Retinal pigment epithelial cell (primary cell): ENCODE measurements around the gene ARIH2.

Experiments
- DNase-seq: peaks from one replicate; pipeline ENCODE4 v3.0.0-alpha.2; 2010; ENCODE audit warnings: low read depth
- H3K4me3 ChIP-seq: 2 replicates; pipeline ENCODE4 v1.5.1; 2011; ENCODE audit warnings: mild to moderate bottlenecking, low read length, control low read depth, moderate library complexity
- TF ChIP-seq, protein P1 (sequence below): conservative IDR thresholded peaks from 2 replicates; pipeline ENCODE4 v1.5.1; 2011; ENCODE audit warnings: low read depth, low read length, control low read depth, inconsistent platforms

The ARIH2 gene

DNA sequence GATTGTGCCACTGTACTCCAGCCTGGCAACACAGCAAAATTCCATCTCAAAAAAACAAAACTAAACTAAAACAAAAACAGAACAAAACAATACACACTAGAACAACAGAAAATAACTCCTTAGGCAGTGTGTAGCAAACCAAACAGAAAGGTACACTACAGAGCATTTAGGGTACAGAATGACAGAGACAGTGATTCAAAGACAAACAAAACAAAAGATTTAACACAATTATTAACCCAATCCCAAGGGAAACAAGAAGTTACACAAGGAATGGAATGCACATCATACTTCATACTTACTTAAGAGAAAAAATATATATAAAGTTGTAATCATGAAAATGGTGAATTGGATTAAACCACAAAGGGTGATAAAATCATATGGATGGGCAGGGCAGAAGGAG, 32.9 kb upstream of the ARIH2 start:
- TF ChIP-seq, protein P1, sequence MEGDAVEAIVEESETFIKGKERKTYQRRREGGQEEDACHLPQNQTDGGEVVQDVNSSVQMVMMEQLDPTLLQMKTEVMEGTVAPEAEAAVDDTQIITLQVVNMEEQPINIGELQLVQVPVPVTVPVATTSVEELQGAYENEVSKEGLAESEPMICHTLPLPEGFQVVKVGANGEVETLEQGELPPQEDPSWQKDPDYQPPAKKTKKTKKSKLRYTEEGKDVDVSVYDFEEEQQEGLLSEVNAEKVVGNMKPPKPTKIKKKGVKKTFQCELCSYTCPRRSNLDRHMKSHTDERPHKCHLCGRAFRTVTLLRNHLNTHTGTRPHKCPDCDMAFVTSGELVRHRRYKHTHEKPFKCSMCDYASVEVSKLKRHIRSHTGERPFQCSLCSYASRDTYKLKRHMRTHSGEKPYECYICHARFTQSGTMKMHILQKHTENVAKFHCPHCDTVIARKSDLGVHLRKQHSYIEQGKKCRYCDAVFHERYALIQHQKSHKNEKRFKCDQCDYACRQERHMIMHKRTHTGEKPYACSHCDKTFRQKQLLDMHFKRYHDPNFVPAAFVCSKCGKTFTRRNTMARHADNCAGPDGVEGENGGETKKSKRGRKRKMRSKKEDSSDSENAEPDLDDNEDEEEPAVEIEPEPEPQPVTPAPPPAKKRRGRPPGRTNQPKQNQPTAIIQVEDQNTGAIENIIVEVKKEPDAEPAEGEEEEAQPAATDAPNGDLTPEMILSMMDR: no peak
- no peak for DNase-seq
- no peak overlapping the region for H3K4me3 ChIP-seq

DNA sequence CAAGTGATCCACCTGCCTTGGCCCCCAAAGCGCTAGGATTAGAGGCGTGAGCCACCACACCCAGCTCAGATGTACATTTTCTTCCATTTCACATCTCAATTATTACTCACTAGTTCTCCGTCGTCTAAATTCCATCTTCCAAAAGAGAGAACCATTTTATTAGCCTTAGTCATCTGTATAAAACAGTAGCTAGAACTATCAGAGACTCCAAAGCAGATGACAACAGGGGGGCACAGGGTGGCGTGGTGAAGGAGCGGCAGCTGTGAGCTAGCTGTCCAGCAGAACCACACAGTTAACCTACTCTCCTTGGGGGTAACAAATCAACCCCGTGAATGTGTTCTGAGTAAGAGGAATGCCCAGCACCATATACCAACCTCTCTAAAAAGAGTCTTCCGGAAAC, 27.0 kb upstream of the ARIH2 start:
- TF ChIP-seq, protein P1: no peak
- no peak overlapping the region for H3K4me3 ChIP-seq
- DNase-seq: no peak

DNA sequence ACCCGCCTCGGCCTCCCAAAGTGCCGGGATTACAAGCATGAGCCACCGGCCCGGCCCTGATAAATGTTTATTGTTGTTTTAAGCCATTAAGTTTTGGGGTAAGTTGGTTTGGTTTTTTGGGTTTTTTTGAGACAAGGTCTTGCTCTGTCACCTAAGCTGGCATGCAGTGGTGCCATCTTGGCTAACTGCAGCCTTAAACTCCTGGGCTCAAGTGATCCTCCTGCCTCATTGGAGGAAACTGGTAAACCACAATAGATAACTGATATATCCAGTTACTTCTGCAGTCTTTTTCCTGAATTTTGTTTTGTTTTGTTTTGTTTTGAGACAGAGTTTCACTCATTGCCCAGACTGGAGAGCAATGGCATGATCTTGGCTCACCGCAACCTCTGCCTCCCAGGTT, 24.1 kb upstream of the ARIH2 start:
- no peak for DNase-seq
- TF ChIP-seq, protein P1: no peak

DNA sequence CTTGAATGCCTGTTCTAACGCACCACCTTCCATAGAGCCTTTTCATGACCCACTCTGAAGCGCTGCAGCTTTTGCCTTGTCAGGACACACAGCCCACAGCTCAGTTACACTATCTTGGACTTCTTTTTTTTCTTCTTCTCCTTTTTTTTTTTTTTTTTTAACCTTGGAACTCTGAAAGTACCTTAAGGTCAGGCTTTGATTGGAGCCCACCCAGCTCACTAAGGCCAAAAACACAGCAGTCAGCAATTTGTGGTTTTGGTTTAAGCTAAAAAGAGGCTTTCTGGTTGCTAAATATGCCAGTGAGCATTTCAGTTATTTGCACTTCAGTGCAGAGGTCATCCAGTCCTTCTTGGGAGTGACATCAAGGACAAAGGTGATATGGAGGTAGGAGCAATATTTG, 21.7 kb upstream of the ARIH2 start:
- TF ChIP-seq, protein P1: no peak
- DNase-seq: no peak
- no peak overlapping the region for H3K4me3 ChIP-seq

More for the DNA sequence above, 24.1 kb upstream of the ARIH2 start:
- H3K4me3 ChIP-seq: no peak overlapping the region

DNA sequence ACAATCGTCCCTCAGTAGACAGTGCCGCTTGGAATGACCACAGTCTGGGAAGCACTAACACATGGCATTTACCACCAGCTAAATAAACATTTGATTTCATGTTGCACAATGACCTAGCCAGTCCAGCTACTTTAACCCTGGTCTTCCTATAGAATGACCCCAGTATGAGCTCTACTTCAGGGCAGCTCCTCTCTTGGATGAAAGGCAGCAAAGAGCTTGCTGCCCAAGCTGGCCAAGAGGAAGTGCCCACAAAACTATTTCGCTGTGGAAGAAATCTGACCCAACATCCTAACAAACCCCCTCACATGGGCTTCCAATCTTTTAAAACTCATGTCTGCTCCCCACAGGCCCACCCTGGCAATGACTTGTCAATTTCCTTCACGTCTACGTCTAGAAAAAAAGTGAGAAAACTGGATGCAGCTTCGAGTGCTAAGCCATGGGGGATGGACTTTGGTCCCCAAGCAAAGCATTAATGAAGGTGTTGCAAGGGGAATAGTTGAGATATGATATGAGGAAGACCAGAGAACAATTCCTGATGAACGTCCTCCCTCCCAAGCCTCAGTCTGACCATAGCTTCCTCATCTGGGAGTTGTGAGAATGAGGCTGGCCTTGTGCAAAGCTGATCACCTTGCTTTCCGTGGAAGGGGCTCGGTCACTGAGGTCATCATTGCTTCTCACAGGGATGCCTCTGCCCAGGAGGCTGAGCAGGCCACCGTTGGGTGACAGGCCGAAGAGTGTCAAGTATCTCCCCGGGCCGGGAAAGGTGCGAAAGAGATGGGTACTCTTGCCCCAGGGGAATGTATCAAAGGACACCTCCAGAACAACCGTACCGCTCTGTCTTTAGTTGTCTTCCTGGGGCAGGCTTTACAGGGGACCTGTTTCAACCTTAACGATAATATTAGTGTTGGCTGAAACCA, 20.9 kb upstream of the ARIH2 start:
- DNase-seq: no peak
- H3K4me3 ChIP-seq: peak overlapping the region; percentile 82
- TF ChIP-seq, protein P1: no peak

- DNase-seq: peak; percentile 39
- TF ChIP-seq, protein P1: no peak
- H3K4me3 ChIP-seq: peak within 1 kb of the TSS; percentile 82
These were observed 20.0 kb upstream of the ARIH2 start, which contains the start of gene SLC25A20 for GRCh38 chr3:48898383-48899234. TSS of gene SLC25A20 (minus strand) at chr3:48898882. CDS start at chr3:48898794, 88 bp downstream.
